ENCODE results near the gene AP2S1.

GRCh38 chr19:46824890-46825730, 25.5 kb downstream of the AP2S1 start:
- TF ChIP-seq CTCF (IDR thresholded peaks at IDR 0.05; ENCODE audit: insufficient read depth, low read length) = no peak
- peak; percentile 63; the same call in 1 of the 2 replicates for TF ChIP-seq SPI1 (IDR thresholded peaks at IDR 0.05; ENCODE audit: borderline replicate concordance, low read depth)
- TF ChIP-seq REST (IDR thresholded peaks at IDR 0.05; ENCODE audit: insufficient replicate concordance, low read depth) = no peak

Measured in HL-60 (cell line).